GM10847 (cell line): ENCODE measurements around the gene ATP11C.

Experiments
- POLR2A ChIP-seq: IDR thresholded peaks from 2 replicates; pipeline ENCODE4 v1.6.1; 2011; ENCODE audit not compliant: insufficient read length; ENCODE audit errors: extremely low read depth

The ATP11C gene

GRCh38 chrX:139725720-139726119, 207.1 kb downstream of the ATP11C start:
- no peak for TF ChIP-seq POLR2A

GRCh38 chrX:139724626-139725025, 208.2 kb downstream of the ATP11C start:
- no peak for TF ChIP-seq POLR2A

- TF ChIP-seq POLR2A = no peak
Observed at GRCh38 chrX:139720979-139721378, 211.9 kb downstream of the ATP11C start.

- TF ChIP-seq POLR2A = no peak
Observed at GRCh38 chrX:139720136-139720535, 212.7 kb downstream of the ATP11C start.

GRCh38 chrX:139708067-139708466, 224.8 kb downstream of the ATP11C start, which contains the start of gene MCF2:
Gene MCF2 (minus strand): TSS chrX:139708167. CDS start chrX:139651744, 56,423 bp downstream.
- no peak for TF ChIP-seq POLR2A

GRCh38 chrX:139702658-139703057, 230.2 kb downstream of the ATP11C start:
- TF ChIP-seq POLR2A = no peak

- TF ChIP-seq POLR2A = no peak
Observed at GRCh38 chrX:139692908-139693307, 239.9 kb downstream of the ATP11C start.

GRCh38 chrX:139692506-139692849, 240.4 kb downstream of the ATP11C start:
- TF ChIP-seq POLR2A = no peak

- no peak for TF ChIP-seq POLR2A
Observed at GRCh38 chrX:139691843-139692505, 240.9 kb downstream of the ATP11C start.

GRCh38 chrX:139691493-139691842, 241.4 kb downstream of the ATP11C start:
- TF ChIP-seq POLR2A = no peak

GRCh38 chrX:139680356-139680755, 252.5 kb downstream of the ATP11C start:
- no peak for TF ChIP-seq POLR2A
